ENCODE data around the gene CELF2.

Gene CELF2

GRCh38 chr10:11091517-11092102, 73.9 kb downstream of the CELF2 start:
- no peaks in the 10 kb centered on the region for H3K9me3 ChIP-seq (ENCODE audit: control insufficient read depth, insufficient read depth, low read depth, low read length)
- CTCF ChIA-PET, result interaction anchor here (1.3 kb wide), 1 partner anchor 20 kb away, joined by 3 read pairs; no protein-coding TSS in a partner anchor
- no peaks in the 10 kb centered on the region for H3K36me3 ChIP-seq (ENCODE audit: control insufficient read depth in 2 of 2, insufficient read depth in 1 of 2, low read length in 2 of 2)
- H3K4me3 ChIP-seq (ENCODE audit: low read depth, low read length), result no peak overlapping the region
- no peak overlapping the region for H3K27ac ChIP-seq (ENCODE audit: extremely low read depth, low read depth, low read length)
- TF ChIP-seq MYNN (tag by site-specific recombination; IDR thresholded peaks at IDR 0.05; ENCODE audit: borderline replicate concordance), result no peak
- peak; percentile 99 for TF ChIP-seq ZNF510 (tag by site-specific recombination; IDR thresholded peaks at IDR 0.05; ENCODE audit: insufficient replicate concordance)
- POLR2A ChIA-PET, result no interaction called here
- no peaks in the 10 kb centered on the region for H3K4me1 ChIP-seq (ENCODE audit: control insufficient read depth, insufficient read depth, low read length)

- Histone ChIP-seq H3K4me3 (ENCODE audit: low read depth, low read length) (no peak overlapping the region), H3K27ac (ENCODE audit: extremely low read depth, low read depth, low read length) (no peak overlapping the region), H3K9me3 (ENCODE audit: control insufficient read depth, insufficient read depth, low read depth, low read length) (no peaks in the 10 kb centered on the region), H3K4me1 (ENCODE audit: control insufficient read depth, insufficient read depth, low read length) (no peaks in the 10 kb centered on the region), H3K36me3 (ENCODE audit: control insufficient read depth in 2 of 2, insufficient read depth in 1 of 2, low read length in 2 of 2) (no peaks in the 10 kb centered on the region)
- ChIA-PET POLR2A (no interaction called here), CTCF (interaction anchor here (1.1 kb wide), 1 partner anchor 18 kb away, joined by 4 read pairs; no protein-coding TSS in a partner anchor)
- TF ChIP-seq BCL11A (tag by site-specific recombination; IDR thresholded peaks at IDR 0.05; ENCODE audit: low read depth), result no peak
- peak; percentile 80 for TF ChIP-seq WT1 (tag by site-specific recombination; IDR thresholded peaks at IDR 0.05)
- TF ChIP-seq ZNF133 (tag by site-specific recombination; IDR thresholded peaks at IDR 0.05), result no peak
- TF ChIP-seq GFI1B (tag by site-specific recombination; IDR thresholded peaks at IDR 0.05), result peak; percentile 58; the same call in 1 of the 2 replicates
- TF ChIP-seq REPIN1 (tag by site-specific recombination; IDR thresholded peaks at IDR 0.05; ENCODE audit: low read depth), result no peak
- TF ChIP-seq ZBTB7A (tag by site-specific recombination; IDR thresholded peaks at IDR 0.05; ENCODE audit: low read depth), result peak; percentile 62; the same call in 1 of the 2 replicates
- TF ChIP-seq ZNF692 (tag by site-specific recombination; IDR thresholded peaks at IDR 0.05), result no peak
- no peak for TF ChIP-seq GLIS2 (tag by site-specific recombination; IDR thresholded peaks at IDR 0.05)
- TF ChIP-seq ZNF121 (tag by site-specific recombination; IDR thresholded peaks at IDR 0.05), result no peak
- no peak for TF ChIP-seq ZNF624 (tag by site-specific recombination; IDR thresholded peaks at IDR 0.05)
- peak; percentile 87 for TF ChIP-seq HIC1 (tag by site-specific recombination; IDR thresholded peaks at IDR 0.05)
- 0 out of 2 replicates have a peak, but pooled peaks have one; percentile 58 for TF ChIP-seq ZNF184 (tag by site-specific recombination; IDR thresholded peaks at IDR 0.05)
- TF ChIP-seq ZNF501 (tag by site-specific recombination; IDR thresholded peaks at IDR 0.05), result no peak
- TF ChIP-seq ZNF639 (tag by site-specific recombination; IDR thresholded peaks at IDR 0.05), result peak; percentile 91
- no peak for TF ChIP-seq OVOL3 (tag by site-specific recombination; IDR thresholded peaks at IDR 0.05)
- TF ChIP-seq ZNF518A (tag by site-specific recombination; conservative IDR thresholded peaks at IDR 0.05; ENCODE audit: low read depth), result no peak
- TF ChIP-seq ZNF169 (tag by site-specific recombination; IDR thresholded peaks at IDR 0.05), result no peak
- TF ChIP-seq ZNF571 (tag by site-specific recombination; IDR thresholded peaks at IDR 0.05), result no peak
- TF ChIP-seq SETDB1 (IDR thresholded peaks at IDR 0.05; ENCODE audit: insufficient read length, low read length), result peak; percentile 75
- TF ChIP-seq SP7 (tag by site-specific recombination; IDR thresholded peaks at IDR 0.05), result peak; percentile 53
Measured at GRCh38 chr10:11093771-11094736, 76.4 kb downstream of the CELF2 start.
